ENCODE measurements around the gene TGM5. TPM values are rescaled to one million over a fixed set of nuclear protein-coding genes. Genes with fewer than 3 reads are reported as not detected.
A peak's percentile ranks its signal among the peaks of the same experiment; 100 is the strongest.
"Not testable (repeated sequence)": the region's sequence is repeated elsewhere in the genome, so short reads cannot be mapped to it uniquely, and the experiment has no call there.

Gene TGM5
- total RNA-seq, 1 donor from 2014 or later = not detected

DNA sequence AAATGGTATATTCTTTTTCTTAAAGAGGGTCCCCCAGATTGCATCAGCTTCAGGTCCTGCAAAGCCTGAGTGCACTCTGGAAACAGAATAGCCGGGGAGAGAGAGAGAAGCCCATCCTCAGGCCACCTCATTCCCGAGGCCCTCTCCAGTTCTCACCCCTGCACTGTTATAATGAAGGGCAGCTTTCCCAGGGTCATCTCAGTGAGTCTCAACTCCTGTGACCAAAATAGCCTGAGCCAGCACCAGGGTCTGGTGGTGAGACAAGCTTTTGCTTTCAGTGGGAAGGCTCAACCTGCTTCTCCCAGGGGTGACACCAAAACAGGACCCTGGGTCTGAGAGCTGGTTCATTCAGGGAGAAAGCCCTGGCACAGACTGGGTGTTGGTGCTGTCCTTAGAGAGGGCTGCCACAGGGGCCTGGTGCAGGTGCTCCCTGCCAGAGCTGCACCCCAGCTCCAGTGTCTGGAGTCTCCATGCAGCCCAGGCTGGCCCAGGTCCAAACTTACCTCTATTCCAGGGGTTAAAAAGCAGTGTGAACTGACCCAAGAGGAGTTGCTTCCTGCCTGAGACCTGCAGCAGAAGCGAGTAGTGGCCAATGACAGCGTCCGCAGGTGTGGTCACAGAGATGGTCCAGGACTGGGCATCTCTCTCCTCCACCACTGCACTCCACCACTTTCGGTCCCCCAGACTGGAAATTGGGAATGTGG is 52.0 kb downstream of the TGM5 start:
- DNase-seq = no peak

DNA sequence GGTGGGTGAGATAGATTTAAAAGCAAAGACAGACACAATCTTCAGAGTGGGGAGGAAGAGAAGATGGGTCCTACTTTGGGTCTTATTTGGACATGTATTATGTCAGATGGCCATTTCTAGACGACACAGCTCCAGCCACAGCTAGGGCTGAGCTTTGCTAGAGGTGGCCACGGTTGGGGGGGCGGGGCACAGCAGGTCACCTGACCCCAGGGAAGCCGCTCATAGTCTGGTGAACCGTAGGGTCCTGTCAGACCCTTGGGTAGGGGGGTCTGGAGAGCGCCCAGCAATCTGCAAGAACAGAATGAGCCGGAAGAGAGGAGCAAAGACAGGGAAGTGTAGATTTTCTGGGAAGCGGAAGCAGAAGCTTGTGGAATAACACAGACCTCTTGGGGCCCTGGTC is 52.6 kb downstream of the TGM5 start:
- DNase-seq = no peak

DNA sequence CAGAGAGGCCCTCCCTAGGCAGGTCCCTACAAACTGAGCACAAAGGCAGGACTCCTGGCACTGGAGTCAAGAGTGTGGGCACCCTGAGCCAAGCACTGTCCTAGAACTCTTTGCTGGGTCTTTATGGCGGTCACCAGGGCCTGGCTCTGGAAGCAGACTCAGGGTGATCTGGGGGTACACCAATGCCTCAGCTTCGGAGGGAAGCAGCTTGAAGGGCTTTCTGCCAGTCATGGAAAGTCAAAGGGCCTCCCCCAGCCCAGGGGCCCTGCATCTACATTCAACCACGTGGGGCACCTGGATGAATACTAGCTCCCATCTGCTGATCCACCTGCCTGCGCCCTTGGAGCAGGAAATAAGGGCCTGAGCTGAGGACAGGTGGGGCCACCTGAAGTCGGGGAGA is 53.3 kb downstream of the TGM5 start:
- no peak for DNase-seq

DNA sequence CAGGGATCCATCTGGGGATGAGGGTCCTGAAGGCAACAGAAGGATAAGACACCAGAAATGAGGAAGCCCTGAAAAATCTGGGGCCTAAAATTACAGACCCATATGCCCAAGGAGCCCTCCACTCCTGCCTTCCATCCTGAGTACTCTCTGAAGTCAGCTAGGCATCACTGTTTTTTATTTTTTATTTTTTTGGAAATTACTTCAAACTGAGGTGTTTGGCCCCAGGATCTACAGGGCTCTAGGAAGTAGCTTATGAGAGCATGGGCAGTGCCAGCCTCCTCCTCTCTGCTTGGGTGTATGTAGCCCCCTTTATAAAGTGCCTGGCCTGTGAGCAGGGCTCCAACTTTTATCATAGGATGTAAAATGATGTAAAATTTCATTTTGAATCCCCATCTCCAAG is 53.8 kb downstream of the TGM5 start:
- DNase-seq = no peak

DNA sequence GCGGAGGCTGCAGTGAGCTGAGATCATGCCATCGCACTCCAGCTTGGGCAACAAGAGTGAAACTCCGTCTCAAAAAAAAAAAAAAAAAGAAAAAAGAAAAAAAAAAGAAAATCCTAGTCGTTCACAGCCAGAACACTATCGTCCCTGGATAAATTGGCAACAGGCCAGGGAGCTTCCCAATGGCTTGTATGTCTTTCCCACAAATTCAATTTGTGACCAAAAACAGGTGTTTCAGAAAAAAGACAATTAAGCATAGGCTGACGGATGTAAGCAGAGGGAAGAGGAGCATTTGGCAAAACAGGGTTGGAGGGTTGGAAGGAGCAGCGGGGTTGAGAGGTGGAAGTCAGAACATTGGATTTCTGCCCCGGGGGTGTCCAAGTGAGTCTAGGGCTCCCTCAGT is 54.4 kb downstream of the TGM5 start:
- DNase-seq = no peak

DNA sequence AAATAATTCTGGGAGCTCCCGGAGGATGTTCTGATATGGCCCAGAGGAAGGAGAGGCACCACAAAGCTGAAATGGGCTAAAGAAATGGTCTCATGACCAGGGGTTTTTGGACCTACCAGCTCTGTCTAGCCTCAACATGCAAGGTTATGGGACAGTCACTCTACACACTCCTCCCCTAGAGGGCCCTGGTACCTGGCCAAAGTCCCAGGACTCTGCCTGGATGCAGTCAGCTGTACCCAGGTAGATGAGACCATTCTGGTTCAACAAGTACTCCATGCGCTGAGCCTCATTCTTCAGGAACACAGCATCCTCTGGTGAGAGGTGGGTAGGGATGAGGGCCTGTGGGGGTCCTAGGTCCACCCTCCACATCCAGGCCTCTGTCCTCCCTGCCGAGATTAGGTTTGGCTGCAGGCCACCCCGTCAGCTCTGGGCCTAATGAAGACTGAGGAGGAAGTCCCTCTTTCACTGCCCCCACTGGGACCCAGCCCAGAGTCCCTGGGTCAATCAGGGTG is 55.4 kb downstream of the TGM5 start:
- DNase-seq = no peak

DNA sequence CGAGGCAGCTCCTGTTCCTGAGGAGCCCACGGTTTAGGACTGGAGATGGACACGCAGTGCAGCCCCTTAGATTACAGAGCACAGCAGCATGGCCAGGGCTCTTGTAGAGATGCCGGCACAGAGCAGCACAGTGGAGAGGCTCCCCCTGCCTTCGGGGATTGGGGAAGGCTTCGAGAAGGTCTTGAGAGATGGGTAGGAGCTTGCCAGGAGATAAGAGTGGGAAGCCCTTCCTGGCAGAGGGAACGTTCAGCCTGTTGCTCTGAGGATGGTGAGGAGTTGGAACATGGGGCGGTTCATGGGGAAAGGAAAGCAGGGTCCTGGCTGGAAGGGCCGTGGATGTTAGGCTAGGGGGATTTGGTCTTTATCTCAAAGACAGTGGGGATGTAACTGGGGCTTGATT is 55.9 kb downstream of the TGM5 start:
- DNase-seq = no peak

DNA sequence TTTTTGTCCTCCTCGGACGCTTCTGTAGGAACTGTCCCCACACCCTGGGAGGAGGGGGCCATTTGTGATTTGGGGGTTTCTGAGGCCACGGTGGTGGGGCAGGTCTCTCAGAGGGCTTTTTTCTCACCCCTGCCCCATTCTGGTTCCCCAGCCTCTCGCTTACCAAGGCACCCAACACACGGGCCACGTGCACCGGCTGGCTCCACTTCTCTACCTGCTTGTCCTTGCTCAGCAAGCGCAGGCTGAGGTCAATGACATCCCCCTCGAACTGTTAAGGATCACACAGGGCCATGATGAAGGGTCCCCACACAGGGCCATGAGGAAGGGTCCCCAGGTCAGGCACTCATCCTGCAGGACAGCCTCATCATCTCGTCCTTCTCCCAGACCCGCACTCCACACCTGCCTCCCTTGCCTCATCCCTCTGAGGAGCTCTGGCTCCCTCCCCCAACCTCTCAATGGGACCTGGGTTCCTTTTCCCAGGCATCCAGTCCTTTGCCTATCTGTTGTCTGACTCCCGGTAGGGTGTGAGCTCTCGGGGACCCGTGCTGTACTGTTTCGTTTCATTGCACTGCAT is 56.5 kb downstream of the TGM5 start:
- DNase-seq = no peak

DNA sequence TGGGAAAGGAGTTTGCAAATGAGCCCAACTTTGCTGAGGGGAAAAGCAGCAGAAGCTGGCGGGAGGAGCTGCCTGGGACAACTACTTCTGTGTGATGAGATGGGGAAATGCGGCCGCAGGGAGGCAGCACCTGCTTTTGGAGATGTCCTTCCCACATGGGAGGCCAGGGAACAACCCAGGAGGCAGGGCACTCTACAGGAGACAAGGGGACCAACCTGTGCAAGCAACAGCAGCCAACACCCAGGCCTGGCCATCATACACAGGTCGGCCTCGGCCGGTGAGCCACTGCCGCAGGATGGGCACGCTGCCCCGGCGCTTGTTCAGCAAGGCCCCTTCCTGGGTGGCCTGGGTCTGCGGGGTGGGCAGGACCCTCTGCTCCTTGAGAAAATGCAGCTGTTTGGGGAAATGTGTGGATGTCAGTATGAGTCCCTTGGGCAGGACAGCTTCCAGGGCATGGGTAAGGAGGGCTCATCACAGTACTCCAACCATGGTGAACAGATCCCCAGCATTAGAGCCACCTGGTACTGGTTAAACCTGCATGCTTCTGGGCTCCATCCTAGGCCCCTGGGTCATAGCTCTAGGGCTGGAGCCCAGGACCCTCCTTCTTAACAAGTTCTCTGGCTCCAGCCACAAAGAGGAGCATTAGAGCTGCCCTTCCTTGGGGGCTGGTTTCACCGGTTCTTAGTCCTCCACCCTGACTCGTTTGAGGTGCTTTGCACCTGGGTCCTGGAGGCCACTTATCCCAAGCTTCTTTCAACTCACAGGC is 57.5 kb downstream of the TGM5 start:
- peak; percentile 19 for DNase-seq

DNA sequence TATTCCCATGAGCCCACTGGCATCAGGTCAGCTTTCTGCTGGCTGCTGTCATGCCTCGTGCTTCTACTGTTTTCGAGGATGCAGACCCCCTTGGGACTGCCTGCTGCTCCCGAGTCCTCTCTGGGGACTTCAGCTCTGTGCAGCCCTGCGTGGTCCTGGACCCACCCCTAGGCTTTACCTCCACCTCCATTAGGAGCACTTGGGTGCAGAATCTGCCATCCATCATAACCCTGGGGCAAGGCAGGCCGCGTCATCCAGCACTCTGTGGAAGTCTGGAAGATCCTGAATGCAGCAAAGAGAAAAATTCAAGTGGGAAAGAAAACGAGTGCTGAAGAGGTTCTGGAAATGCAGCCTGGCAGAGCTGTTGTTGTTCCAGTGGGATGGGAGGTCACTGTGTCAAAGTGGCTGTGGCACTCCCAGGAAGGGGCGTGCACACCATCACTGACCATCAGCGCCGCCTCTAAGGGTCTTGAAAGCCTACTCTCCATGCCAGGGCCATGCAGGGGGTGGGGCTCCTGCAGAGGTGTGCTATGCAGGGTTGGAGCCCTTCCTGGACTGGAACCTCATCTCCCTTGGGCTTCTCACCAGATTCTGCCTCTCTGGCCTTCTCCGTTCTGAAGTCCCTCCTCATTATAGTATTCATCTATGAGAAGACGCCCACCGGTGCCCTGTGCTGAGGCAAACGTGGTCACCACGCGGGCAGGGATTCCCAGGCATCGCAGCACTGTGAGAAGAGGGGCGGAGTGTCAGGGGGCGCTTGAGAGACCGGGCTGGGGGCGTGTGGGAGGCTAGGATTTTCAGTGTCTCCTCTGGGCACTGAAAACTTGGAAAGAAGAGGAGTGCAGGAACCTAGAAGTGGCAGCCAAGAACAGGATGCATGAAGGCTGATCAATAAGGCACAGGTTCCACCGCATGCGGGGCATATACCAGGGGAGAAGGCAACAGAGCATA is 58.4 kb downstream of the TGM5 start:
- DNase-seq = no peak

DNA sequence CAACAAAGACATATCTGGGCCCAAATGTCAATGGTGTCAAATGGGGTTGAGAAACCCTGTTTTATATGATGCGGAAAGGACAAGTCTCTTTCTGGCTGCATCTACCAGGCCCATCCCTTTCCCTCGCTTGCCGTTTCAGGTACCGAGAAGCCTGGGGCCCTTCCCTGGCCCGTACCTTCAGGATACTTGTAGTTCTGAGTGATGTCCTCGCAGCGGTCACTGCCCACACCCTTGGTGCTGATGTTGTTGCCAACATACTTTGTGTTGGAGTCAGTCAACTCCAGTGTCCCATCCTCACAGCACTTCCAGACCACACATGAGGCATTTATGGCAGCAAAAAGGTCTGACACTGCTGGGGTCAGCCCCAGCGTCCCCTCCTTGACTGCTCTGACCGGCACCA is 59.7 kb downstream of the TGM5 start:
- no peak for DNase-seq

DNA sequence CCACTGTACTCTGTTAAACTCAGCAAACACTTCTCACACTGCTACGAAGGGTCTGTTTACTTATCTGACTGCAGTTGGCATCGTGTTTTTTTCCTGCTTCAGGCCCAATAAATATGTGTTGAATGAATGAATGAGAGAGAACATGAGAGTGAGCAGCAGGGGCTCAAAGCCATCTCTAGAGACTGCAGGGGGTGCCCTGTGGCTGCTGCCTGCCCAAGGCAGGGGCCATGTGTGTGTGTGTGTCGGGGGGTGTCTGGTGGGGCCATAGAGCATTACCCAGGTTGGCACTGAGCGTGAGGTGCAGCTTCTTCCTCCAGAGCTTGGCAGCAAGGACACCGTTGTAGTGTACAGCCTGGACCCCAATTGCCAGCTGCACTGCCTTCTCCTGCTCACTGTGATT is 60.7 kb downstream of the TGM5 start:
- no peak for DNase-seq

DNA sequence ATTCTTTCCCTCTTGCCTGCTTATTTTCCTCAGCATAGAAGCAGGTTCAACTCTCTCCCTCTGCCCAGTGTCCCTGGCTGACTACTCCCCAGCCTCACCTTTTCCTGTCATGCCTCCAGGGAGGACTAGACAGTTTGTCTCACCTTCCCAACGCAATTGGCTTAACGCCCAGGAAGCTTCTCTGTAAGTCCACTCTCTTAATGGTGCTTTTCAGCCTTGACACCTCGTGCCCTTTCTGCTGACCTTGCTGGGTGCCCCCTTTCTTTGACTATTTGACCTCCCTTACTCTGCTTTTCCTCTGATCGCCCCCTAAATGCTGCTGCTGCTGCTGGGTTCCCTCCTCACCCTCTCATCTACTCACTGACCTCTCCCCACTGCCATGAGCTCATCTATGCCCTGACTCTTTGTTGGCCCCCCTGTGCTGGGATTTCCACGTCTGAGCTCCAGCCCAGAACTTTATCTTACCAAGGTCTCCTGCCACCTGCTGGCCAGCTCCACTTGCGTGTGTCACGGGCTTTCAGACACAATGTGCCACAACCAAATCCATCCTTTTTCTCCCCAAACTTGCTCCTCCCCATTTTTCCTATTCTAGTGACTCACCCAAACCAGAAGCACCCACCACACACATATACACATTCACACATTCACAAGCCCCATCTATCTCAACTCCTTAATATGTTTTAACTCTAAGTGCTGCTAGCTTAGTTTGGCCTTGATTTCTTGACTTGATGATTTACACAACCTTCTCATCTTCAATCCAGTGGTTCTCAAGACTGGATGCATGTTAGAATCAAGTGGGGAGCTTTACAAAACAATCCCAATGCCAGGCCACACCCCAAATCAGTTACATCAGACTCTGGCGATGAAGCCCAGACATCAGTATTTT is 62.5 kb downstream of the TGM5 start:
- DNase-seq = peak; percentile 87

DNA sequence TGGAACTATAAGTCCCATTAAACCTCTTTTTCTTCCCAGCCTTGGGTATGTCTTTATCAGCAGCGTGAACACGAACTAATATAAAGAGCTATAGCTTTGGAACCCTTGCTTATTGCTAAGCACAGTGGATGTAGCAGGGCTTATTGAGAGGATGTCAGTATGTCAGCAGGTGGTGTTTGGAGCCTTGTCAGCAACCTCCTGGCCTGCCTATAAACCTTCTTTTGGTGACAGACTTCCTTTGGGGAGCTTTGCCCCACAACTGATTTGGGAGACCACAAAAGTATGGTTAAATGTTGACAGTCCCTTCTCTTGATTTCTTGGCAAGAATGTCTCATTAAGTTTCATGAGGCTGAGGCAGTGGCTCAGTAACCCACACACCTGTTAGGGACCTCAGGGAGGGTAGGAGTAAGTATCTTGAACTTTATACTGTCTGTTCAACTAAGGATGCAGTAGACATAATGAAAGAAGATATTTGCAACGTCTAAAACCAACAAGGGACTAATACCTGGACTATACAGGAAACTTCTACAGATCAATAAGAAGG is 66.7 kb downstream of the TGM5 start:
- DNase-seq = no peak

DNA sequence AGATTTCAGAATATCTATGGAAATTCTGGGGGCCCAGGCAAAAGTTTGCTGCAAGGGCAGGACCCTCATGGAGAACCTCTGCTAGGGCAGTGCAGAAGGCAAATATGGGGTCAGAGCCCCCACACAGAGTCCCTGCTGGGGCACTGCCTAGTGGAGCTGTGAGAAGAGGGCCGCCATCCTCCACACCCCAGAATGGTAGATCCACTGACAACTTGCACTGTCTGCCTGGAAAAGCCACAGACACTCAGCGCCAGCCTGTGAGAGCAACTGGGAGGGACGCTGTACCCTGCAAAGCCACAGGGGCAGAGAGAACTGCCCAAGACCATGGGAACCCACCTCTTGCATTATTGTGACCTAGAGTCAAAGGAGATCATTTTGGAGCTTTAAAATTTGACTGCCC is 67.7 kb downstream of the TGM5 start:
- DNase-seq = no peak

DNA sequence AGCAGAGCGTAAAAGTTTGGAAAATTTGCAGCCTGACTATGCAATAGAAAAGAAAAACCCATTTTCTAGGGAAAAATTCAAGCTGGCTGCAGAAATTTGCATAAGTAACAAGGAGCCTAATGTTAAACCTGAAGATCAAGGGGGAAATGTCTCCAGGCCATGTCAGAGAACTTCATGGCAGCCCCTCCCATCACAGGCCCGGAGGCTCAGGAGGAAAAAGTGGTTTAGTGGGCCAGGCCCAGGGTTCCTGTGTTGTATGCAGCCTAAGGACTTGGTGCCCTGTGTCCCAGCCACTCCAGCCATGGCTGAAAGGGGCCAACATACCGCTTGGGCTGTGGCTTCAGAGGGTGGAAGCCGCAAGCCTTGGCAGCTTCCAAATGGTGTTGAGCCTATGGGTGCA is 68.2 kb downstream of the TGM5 start:
- DNase-seq = not testable (repeated sequence)

DNA sequence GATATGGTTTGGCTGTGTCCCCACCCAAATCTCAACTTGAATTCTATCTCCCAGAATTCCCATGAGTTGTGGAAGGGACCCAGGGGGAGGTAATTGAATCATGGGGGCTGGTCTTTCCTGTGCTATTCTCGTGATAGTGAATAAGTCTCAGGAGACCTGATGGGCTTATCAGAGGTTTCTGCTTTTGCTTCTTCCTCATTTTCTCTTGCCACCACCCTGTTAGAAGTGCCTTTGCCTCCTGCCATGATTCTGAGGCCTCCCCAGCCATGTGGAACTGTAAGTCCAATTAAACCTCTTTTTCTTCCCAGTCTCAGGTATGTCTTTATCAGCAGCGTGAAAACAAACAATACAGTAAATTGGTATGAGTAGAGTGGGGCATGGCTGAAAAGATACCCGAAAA is 69.0 kb downstream of the TGM5 start:
- not testable (repeated sequence) for DNase-seq

DNA sequence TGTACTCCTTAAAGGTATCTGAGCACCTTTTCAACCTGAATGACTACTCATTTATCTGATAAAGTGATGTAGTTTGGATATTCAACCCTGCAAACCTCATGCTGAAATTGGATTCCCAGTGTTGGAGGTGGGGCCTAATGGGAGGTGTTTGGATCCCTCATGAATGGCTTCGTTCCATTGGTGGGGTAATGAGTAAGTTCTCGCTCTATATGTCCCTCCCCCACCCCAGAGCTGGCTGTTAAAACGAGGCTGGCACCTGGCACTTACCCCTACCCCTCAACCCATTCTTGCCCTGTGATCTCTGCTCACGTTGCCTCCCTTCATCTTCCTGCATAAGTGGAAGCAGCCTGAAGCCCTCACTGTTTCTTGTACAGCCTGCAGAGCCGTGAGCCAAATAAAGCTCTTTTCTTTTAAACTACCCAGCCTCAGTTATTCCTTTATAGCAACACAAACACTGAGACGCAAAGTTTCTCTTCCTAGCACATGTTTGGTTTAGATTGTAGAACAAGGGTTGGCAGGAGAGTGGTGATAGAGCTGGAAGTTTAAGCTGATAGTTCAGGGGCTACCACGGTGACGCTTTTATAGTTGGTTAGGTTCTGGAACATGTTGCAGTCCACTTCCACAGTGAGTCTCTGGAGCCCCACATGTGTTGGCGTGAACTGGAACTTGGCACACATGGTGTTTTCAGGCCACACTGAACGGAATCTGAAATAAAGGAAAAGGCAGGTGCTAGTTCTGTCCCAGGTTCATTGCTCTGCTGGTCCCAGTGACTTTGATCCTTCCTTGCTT is 69.8 kb downstream of the TGM5 start:
- no peak for DNase-seq

DNA sequence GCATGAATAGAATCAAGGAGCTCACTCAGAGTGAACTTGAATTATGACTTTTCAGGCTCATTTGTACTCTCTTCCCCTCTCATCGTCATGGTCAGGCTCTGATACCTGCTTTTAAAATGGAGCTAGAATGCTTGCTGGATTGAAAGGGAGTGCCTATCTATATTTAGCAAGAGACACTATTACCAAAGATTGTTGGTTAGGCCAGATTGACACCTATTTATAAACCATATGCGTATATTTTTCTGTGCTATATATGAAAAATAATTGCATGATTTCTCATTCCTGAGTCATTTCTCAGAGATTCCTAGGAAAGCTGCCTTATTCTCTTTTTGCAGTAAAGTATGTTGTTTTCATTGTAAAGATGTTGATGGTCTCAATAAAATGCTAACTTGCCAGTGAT is 71.9 kb downstream of the TGM5 start:
- DNase-seq = no peak

DNA sequence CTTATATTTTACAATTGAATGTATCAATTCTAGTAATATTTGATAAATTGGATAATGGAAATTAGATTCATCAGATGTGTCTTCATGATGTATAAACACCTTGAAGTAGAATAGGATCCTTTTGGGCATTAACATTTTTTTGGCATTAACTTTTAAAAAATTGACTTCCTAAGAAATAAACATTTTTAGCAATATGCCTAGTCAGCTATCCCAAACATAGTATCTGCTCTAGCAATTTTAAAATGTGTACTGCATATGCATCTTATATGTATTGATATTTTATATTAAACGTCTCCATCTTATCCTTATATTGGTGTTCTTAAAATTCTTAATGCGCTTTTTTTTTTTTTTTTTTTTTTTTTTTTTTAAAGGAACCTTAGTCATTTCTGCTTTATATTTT is 73.0 kb downstream of the TGM5 start:
- no peak for DNase-seq

DNA sequence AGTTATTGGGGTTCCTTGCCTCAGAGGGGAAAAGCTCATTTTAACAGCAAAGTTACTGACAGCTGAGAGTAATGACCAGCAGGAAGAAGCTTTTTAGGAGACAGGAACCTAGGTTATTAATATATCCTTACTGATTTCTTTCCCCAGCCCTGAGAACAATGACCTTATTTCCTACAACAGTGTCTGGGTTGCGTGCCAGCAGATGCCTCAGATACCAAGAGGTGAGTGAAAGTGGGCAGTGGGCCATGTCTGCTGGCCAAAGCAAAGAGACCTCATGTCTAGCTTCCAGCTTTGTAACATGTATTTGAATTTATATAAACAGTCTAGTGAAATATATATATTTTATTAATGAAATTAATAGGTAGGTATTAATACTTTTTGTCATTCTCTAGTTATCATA is 76.5 kb downstream of the TGM5 start:
- DNase-seq = peak; percentile 94
